Lower leg skin (tissue), 4 donors: Measurements from ENCODE around the gene DHDDS. TPM values are rescaled to one million over a fixed set of nuclear protein-coding genes. Genes with fewer than 3 reads are reported as not detected.

Source experiments
- DNase-seq, 2 donors: peaks; one replicate each; pipeline ENCODE4 v3.0.0-alpha.2; 2019; ENCODE audit warnings: low spot score in 2 of 2
- H3K4me3 ChIP-seq: fragments of 200-600 bp; sonication (generic); 2 replicates; pipeline ENCODE4 v1.5.1; 2017; ENCODE audit warnings: mild to moderate bottlenecking, low read depth; ENCODE audit not compliant: poor library complexity, severe bottlenecking
- CTCF ChIP-seq, 3 donors: fragments of 450-650 bp; IDR thresholded peaks; one replicate each; pipeline ENCODE4 v1.5.1; 2016; ENCODE audit warnings: antibody characterized with exemption in 3 of 3, mild to moderate bottlenecking in 3 of 3, moderate library complexity in 2 of 3
- POLR2A ChIP-seq, 2 donors: fragments of 450-650 bp; IDR thresholded peaks; one replicate each; pipeline ENCODE4 v1.6.1; 2016 to 2017; ENCODE audit warnings: antibody characterized with exemption in 2 of 2, mild to moderate bottlenecking in 1 of 2, moderate library complexity in 1 of 2
- WGBS, 2 donors: methylation state at CpG; one replicate each; pipeline ENCODE4 v1.1.5; 2018; 5-methylcytosine and 5-hydroxymethylcytosine counted together
- intact Hi-C: fragments of 100-400 bp; cut with DNase I; formaldehyde crosslinking; loops from one replicate; pipeline ENCODE4 v1.15.0; 2023; ENCODE audit warnings: low total_unique reads
- total RNA-seq, 4 donors: library from RNA; depleted of rRNA; stranded (reverse); fragments of >200 nt; gene quantifications; one replicate each; pipeline ENCODE4 v1.1.0, GENCODE V29; 2016

The DHDDS gene
- total RNA-seq, 4 donors from 2014 or later = 23.9 to 47.2 (median 39.9) TPM

GRCh38 chr1:26429721-26430120 lies 2.4 kb upstream of the DHDDS start:
- no peak for DNase-seq
- WGBS, 2 donors = 92 to 93% methylated on average over 2 of the region's 2 CpGs
- no peak overlapping the region for H3K4me3 ChIP-seq
- intact Hi-C loops = no loop called here
- TF ChIP-seq POLR2A (IDR thresholded peaks at IDR 0.05) (no peak), CTCF (IDR thresholded peaks at IDR 0.05) (no peak)

GRCh38 chr1:26432793-26433192 lies 672 bp downstream of the DHDDS start:
- TF ChIP-seq CTCF (IDR thresholded peaks at IDR 0.05) (no peak), POLR2A (IDR thresholded peaks at IDR 0.05) (no peak)
- 40 to 53% methylated on average over 3 of the region's 3 CpGs for WGBS, 2 donors
- H3K4me3 ChIP-seq = peak overlapping the region; percentile 39
- no peak for DNase-seq
- intact Hi-C loops = no loop called here

- TF ChIP-seq POLR2A (IDR thresholded peaks at IDR 0.05) (no peak), CTCF (IDR thresholded peaks at IDR 0.05) (no peak)
- H3K4me3 ChIP-seq = no peak overlapping the region
- intact Hi-C loops = no loop called here
- no peak for DNase-seq
Observed at GRCh38 chr1:26434161-26434752, 2.1 kb downstream of the DHDDS start.

GRCh38 chr1:26438041-26438440 lies 5.9 kb downstream of the DHDDS start:
- no peak for DNase-seq
- no peak overlapping the region for H3K4me3 ChIP-seq
- TF ChIP-seq POLR2A (IDR thresholded peaks at IDR 0.05) = no peak
- TF ChIP-seq CTCF (IDR thresholded peaks at IDR 0.05) = no peak
- intact Hi-C loops = no loop called here
- 93 to 98% methylated on average over 6 of the region's 6 CpGs for WGBS, 2 donors

GRCh38 chr1:26440259-26440658 lies 8.1 kb downstream of the DHDDS start:
- no peak for TF ChIP-seq POLR2A (IDR thresholded peaks at IDR 0.05)
- no peak for TF ChIP-seq CTCF (IDR thresholded peaks at IDR 0.05)
- no peak for DNase-seq
- H3K4me3 ChIP-seq = no peak overlapping the region
- intact Hi-C loops = no loop called here
- 92 to 99% methylated on average over 2 of the region's 2 CpGs for WGBS, 2 donors

GRCh38 chr1:26449868-26450267 lies 17.7 kb downstream of the DHDDS start:
- DNase-seq = no peak
- no peak overlapping the region for H3K4me3 ChIP-seq
- WGBS, 2 donors = 94 to 95% methylated on average over 3 of the region's 3 CpGs
- no peak for TF ChIP-seq POLR2A (IDR thresholded peaks at IDR 0.05)
- TF ChIP-seq CTCF (IDR thresholded peaks at IDR 0.05) = no peak
- intact Hi-C loops = no loop called here
